ENCODE data around the gene UNC5CL.

- no peak for TF ChIP-seq POLR2AphosphoS5 (IDR thresholded peaks at IDR 0.05)
- no peak for TF ChIP-seq EP300 (IDR thresholded peaks at IDR 0.05)
- no peak for TF ChIP-seq CTCF (IDR thresholded peaks at IDR 0.05)
- no peak for TF ChIP-seq POLR2A (IDR thresholded peaks at IDR 0.05)
Measured at GRCh38 chr6:40989204-40990169, 49.5 kb downstream of the UNC5CL start.

Data from gastroesophageal sphincter (tissue), 3 donors.